Loucy (cell line): ENCODE measurements around the gene AURKAIP1.

ENCODE experiments used
- H2AFZ ChIP-seq: fragments of 200-600 bp; sonication (generic); 2 replicates; pipeline ENCODE4 v1.6.0; 2016; ENCODE audit warnings: antibody characterized with exemption, mild to moderate bottlenecking, low read length, moderate library complexity
- H3F3A ChIP-seq: fragments of 200-600 bp; 2 replicates; pipeline ENCODE4 v1.6.0; 2016; ENCODE audit warnings: antibody characterized with exemption, low read depth, mild to moderate bottlenecking
- H3K27me3 ChIP-seq: fragments of 200-600 bp; sonication (generic); 2 replicates; pipeline ENCODE4 v1.6.1; 2014; ENCODE audit warnings: low read length, mild to moderate bottlenecking; ENCODE audit not compliant: insufficient read depth, poor library complexity, severe bottlenecking
- H3K36me3 ChIP-seq: fragments of 200-600 bp; sonication (generic); 2 replicates; pipeline ENCODE4 v1.6.1; 2016; ENCODE audit warnings: low read length; ENCODE audit not compliant: insufficient read depth
- H3K4me1 ChIP-seq: fragments of 200-600 bp; sonication (generic); 2 replicates; pipeline ENCODE4 v1.5.1; 2014; ENCODE audit warnings: low read length, mild to moderate bottlenecking; ENCODE audit not compliant: insufficient read depth, poor library complexity, severe bottlenecking
- H3K4me2 ChIP-seq: fragments of 200-600 bp; sonication (generic); 2 replicates; pipeline ENCODE4 v1.6.0; 2014; ENCODE audit warnings: antibody characterized with exemption, low read length, low read depth, mild to moderate bottlenecking; ENCODE audit not compliant: poor library complexity, severe bottlenecking
- H3K4me3 ChIP-seq: fragments of 200-600 bp; sonication (generic); 2 replicates; pipeline ENCODE4 v1.5.1; 2014; ENCODE audit warnings: low read length, mild to moderate bottlenecking, mixed read lengths; ENCODE audit not compliant: poor library complexity, severe bottlenecking
- H3K79me2 ChIP-seq: fragments of 200-600 bp; sonication (generic); 2 replicates; pipeline ENCODE4 v1.6.1; 2014; ENCODE audit warnings: low read length; ENCODE audit not compliant: insufficient read depth
- H3K9ac ChIP-seq: fragments of 200-600 bp; sonication (generic); 2 replicates; pipeline ENCODE4 v1.6.0; 2014; ENCODE audit warnings: mild to moderate bottlenecking, low read depth, low read length, moderate library complexity; ENCODE audit not compliant: poor library complexity, severe bottlenecking
- H3K9me2 ChIP-seq: fragments of 200-600 bp; sonication (generic); replicated peaks from 2 replicates; pipeline ENCODE4 v1.6.1; 2016; ENCODE audit warnings: low read depth, low read length, mixed read lengths
- H3K9me3 ChIP-seq: fragments of 200-600 bp; sonication (generic); 2 replicates; pipeline ENCODE4 v1.6.1; 2014; ENCODE audit warnings: mild to moderate bottlenecking, antibody characterized with exemption, low read length, low read depth; ENCODE audit not compliant: insufficient read depth
- H4K20me1 ChIP-seq: fragments of 200-600 bp; sonication (generic); 2 replicates; pipeline ENCODE4 v1.6.0; 2014; ENCODE audit warnings: antibody characterized with exemption, low read length, mild to moderate bottlenecking; ENCODE audit not compliant: insufficient read depth, poor library complexity, severe bottlenecking
- CTCF ChIP-seq: fragments of 200-600 bp; sonication (generic); conservative IDR thresholded peaks from 2 replicates; pipeline ENCODE4 v1.5.1; 2014; ENCODE audit warnings: mild to moderate bottlenecking, antibody characterized with exemption, low read length
- EZH2phosphoT487 ChIP-seq: fragments of 200-600 bp; IDR thresholded peaks from 2 replicates; pipeline ENCODE4 v1.6.1; 2018; ENCODE audit warnings: antibody characterized with exemption, mild to moderate bottlenecking, moderate library complexity, borderline replicate concordance

AURKAIP1 gene

GRCh38 chr1:1355416-1355815, 19.6 kb downstream of the AURKAIP1 start:
- Histone ChIP-seq H3K9ac (no peak overlapping the region), H3K36me3 (no peaks in the 10 kb centered on the region), H3K4me2 (no peak overlapping the region), H3K4me1 (no peaks in the 10 kb centered on the region), H3K27me3 (no peaks in the 10 kb centered on the region), H3F3A (no peaks in the 10 kb centered on the region), H3K9me2 (no peaks in the 10 kb centered on the region), H3K79me2 (no peaks in the 10 kb centered on the region), H2AFZ (no peak overlapping the region), H3K4me3 (no peak overlapping the region), H4K20me1 (no peaks in the 10 kb centered on the region), H3K9me3 (no peaks in the 10 kb centered on the region)
- no peak for TF ChIP-seq CTCF

- no peaks in the 10 kb centered on the region for H4K20me1 ChIP-seq
- no peak for TF ChIP-seq EZH2phosphoT487
- no peak for TF ChIP-seq CTCF
- H3K4me3 ChIP-seq = no peak overlapping the region
- no peaks in the 10 kb centered on the region for H3K27me3 ChIP-seq
- no peaks in the 10 kb centered on the region for H3K9me2 ChIP-seq
- H3K9me3 ChIP-seq = no peaks in the 10 kb centered on the region
- H3F3A ChIP-seq = no peaks in the 10 kb centered on the region
- H3K36me3 ChIP-seq = no peaks in the 10 kb centered on the region
- no peak overlapping the region for H3K9ac ChIP-seq
- no peak overlapping the region for H2AFZ ChIP-seq
- H3K79me2 ChIP-seq = no peaks in the 10 kb centered on the region
- no peaks in the 10 kb centered on the region for H3K4me1 ChIP-seq
- no peak overlapping the region for H3K4me2 ChIP-seq
Observed at GRCh38 chr1:1354271-1355247, 20.4 kb downstream of the AURKAIP1 start.

GRCh38 chr1:1353389-1354151, 21.4 kb downstream of the AURKAIP1 start:
- Histone ChIP-seq H3K9me2 (no peaks in the 10 kb centered on the region), H2AFZ (no peak overlapping the region), H3K9ac (no peak overlapping the region), H4K20me1 (no peaks in the 10 kb centered on the region), H3K36me3 (no peaks in the 10 kb centered on the region), H3F3A (no peaks in the 10 kb centered on the region), H3K4me2 (no peak overlapping the region), H3K4me1 (no peaks in the 10 kb centered on the region), H3K79me2 (peaks cover 3% of the 10 kb centered on the region; the same call in 1 of the 2 replicates), H3K27me3 (no peaks in the 10 kb centered on the region), H3K4me3 (no peak overlapping the region), H3K9me3 (no peaks in the 10 kb centered on the region)
- TF ChIP-seq CTCF (no peak), EZH2phosphoT487 (no peak)
